Stimulated activated CD4-positive, alpha-beta T cell treated with anti-CD3 and anti-CD28 coated beads, Interleukin-1b, Interleukin-23, amount 100 ng/mL, for 24 hours (primary cell): Measurements from ENCODE around the gene ROR1.
"Not testable (repeated sequence)": the region's sequence is repeated elsewhere in the genome, so short reads cannot be mapped to it uniquely, and the experiment has no call there.

ENCODE experiments used
- DNase-seq, 4 experiments: peaks; one replicate each; pipeline ENCODE4 v3.0.0-alpha.2; 2020; ENCODE audit warnings: low read depth in 4 of 4, low spot score in 1 of 4

The ROR1 gene

GRCh38 chr1:63821091-63822005 lies 47.5 kb downstream of the ROR1 start:
- no peak for DNase-seq

DNA sequence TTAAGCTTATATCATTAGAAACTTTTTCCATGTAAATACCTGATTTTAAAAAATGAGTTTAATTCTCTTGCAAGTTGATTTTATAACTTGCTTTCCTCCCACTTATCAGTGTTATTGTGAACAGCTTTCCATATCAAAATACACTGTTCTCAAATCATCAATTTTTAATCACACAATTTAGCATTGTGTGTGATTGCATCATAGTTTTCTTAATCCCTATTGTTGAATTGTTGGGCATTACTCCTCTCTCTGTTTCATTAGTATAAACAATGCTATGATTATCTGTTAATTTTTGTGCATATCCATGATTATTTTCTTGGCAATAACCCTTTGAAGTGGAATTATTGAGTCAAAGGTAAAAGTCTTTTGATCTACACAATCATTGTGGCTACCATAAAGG lies 48.7 kb downstream of the ROR1 start:
- no peak for DNase-seq

GRCh38 chr1:63824451-63824850 lies 50.6 kb downstream of the ROR1 start:
- DNase-seq, result no peak

DNA sequence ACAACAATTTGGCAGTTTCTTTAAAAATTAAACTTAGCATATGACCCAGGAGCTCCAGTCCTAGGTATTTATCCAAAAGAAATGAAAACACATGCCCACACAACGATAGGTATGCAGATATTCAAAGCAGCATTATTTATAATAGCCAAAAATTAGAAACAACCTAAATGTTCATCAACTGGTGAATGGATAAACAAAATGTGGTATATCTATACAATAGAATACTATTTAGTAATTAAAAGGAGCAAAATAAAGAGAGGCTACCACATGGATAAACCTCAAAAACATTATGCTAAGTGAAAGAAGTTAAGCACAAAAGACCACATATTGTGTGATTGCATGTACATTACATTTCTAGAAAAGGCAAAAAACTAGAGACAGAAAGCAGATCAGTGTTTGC lies 51.3 kb downstream of the ROR1 start:
- no peak for DNase-seq

DNA sequence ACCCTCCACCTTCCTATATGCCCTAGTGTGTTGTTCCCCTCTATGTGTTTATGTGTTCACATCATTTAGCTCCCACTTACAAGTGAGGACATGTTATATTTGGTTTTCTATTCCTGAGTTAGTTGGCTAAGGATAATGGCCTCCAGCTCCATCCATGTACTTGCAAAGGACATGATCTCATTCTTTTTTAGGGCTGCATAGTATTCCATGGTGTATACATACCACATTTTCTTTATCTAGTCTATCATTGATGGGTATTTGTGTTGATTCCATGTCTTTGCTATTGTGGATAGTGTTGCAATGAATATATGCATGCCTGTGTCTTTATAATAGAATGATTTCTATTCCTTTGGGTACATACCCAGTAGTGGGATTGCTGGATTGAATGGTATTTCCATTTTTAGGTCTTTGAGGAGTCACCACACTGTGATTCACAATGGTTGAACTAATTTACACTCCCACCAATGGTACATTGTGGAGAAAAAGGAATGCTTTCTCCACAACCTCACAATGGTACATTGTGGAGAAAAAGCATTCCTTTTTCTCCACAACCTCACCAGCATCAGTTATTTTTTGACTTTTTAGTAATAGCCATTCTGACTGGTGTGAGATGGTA lies 52.5 kb downstream of the ROR1 start:
- DNase-seq, result not testable (repeated sequence)

GRCh38 chr1:63827411-63828321 lies 53.8 kb downstream of the ROR1 start:
- no peak for DNase-seq

DNA sequence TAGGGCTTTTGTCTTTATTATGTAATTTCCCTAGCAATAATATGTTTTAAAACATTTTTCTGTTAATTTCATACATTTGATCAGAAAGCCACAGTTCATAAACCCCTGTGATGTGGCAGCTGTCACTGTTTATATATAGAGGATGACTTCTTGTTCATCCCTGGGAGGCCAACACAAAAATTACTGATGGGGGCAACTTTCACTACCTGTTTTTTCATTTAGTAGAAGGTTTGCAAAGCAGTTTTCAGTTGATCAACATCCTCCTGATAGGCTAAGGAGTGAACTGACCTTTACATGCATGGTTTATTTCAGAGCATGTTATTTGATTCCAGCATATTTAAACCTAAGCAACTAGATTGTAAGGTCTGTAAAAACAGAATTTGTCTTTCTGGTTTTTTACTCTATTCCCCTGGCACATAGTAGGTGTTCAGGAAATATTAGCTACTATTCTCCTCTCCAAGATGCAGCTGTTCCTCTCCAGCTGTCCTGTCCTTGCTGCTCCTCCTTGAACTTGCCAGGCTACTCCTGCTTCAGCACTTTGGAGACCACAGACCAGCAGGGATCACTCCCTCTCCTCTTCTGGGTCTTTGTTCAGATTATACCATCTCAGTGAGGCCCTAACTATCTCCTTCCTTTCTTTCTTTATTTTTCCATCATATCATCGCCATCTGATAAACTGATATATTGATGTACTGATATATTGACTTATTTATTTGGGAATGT lies 54.7 kb downstream of the ROR1 start:
- no peak for DNase-seq

DNA sequence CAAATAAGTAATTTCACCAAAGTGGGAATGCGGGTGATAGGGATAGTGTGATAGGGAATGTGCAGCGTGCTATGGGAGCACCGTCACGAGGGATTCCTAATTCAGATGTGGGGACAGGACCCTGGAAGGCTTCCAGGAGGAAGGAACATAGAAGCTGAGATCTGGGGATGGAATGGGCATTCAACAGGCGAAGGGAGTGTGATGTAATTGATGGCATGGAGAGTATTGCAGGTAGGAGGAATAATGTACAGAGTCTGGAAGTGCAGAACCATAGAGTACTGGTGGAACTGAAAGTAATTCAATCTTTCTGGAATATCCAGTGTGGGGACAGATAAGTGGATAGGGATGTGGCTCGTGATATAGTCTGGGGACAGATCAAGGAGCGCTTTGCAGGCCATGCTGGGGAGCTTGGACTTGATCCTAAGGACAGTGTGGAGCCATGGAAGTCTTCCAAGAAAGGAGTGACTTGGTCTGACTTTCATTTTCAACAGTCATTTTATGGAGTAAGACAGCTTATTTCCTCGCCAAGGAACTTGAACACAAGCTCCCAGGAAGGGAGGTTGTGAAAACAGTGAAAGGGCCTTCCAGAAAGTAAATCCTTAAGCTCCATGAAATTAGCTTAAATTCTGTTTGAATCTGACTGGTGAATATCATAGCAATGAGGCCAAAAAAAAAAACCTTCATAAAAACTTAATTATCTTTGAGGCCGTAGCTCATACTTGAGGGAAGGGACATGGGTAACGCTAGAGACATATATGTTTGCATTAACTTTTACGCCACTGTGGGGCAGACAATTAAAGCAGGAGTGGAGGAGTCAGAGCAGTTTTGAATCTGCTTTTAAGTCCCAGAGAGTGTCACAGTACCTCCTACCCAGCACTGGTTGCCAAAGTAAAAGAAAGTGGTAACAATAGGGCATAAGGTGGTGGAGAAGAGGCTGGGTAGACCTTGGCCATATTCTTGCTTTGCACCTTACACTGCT lies 55.8 kb downstream of the ROR1 start:
- no peak for DNase-seq

DNA sequence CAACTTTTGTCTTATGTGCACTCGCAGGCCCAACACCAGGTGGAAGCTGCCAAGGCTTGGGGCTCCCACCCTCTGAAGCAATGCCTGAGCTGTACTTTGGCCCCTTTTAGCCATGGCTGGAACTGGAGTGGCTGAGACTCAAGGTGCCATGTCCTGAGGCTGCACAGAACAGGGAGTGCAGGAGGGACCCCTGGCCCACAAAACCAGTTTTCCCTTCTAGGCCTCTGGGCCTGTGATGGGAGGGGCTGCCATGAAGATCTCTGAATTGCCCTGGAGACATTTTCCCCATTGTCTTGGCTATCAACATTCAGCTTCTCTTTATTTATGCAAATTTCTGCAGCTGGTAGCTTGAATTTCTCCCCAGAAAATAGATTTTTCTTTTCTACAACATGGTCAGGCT lies 57.6 kb downstream of the ROR1 start:
- no peak for DNase-seq

DNA sequence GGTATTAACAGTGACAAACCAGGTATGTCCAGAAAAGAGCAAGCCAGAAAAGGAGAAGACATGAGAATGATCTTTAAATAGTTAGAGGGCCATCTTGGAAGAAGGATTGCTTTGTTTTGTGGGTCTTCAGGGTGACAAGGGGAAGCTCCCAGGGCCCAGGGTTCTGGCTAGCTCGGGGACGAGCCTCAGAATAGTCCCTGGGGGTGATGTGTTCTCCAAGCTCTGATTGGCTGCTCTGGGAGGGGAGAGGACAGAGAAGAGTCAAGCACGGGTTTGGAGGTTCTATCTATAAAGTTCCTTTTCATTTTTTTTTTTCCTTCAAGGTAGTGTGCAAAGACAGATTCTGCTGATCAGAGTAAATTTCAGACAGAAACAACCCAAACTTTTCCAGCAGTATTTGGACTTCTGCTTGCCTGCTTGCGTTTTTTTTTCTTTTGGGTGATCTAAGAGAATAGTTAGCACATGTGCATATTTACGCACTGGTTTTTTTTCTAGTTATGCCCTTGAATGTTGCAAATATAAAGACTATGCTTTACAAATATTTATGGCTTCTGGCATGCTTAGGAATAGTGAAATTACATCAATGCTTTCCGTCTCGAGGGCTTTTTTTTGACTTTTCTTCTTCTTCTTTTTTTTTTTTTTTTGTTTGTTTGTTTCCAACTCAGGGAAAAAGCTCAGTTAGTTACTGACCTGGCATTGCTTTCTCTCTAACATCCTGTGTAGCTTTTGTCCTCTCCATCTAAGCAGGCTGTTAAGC lies 59.7 kb downstream of the ROR1 start:
- DNase-seq, result no peak

- no peak for DNase-seq
These were observed 61.3 kb downstream of the ROR1 start for GRCh38 chr1:63835128-63835527.

DNA sequence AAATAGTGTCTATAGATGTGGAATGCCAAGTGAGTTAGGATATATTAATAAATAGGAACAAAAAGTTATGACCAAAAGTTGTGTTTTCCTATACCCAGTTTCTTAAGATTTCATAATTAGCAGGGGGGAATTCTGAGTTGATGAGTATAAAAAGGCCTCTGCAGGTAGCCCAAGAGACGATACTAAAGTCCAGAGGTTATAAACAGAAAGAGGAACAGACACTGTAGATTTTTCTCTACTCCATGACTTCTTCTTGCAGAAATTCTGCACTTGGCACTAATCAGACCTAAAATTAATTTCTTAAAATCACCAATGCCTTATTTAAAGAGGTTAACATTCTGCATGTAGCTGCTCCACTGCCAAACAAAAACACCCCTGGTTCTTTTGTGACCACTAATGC lies 62.6 kb downstream of the ROR1 start:
- DNase-seq, result no peak

GRCh38 chr1:63836830-63837229 lies 63.0 kb downstream of the ROR1 start:
- DNase-seq, result no peak

DNA sequence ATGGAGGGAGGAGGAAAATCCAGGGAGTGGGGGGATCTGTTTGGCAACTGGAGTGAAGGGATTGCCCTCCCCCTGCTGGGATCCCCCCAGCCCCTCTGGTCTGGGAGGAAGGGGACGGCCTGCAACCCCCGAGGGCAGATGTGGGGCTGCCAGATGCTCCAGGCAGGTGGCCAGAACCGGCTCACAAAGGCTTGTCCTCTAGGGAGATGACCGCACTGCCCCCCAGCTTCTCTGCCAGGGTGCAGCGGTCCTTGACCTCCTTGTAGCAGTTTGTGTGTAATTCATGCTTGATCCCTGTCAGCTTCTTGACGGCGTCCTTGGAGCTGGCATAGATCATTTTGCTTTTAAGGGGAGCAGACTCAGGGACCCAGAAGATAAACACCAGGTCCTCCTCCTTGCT lies 69.2 kb downstream of the ROR1 start:
- no peak for DNase-seq

- DNase-seq, result no peak
These were observed 70.1 kb downstream of the ROR1 start for GRCh38 chr1:63843884-63844283.

DNA sequence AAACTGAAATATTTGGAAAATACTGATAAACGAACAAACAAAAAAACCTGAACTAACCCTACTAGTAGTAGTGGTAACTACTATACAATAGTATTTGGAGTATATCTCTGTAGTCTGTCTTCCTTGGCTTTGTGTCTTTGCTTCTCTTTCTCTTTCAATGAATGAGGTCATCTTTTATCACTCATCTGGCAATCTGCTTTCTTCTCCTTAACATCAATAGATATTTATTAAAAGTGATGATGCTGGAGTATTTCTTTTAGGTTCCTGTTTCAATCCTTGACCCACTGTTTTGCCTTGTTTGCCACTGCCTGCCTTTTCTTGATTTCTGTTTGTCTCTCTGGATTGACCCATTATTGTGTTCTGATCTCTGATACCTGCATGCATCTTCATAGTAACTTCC lies 71.5 kb downstream of the ROR1 start:
- no peak for DNase-seq

DNA sequence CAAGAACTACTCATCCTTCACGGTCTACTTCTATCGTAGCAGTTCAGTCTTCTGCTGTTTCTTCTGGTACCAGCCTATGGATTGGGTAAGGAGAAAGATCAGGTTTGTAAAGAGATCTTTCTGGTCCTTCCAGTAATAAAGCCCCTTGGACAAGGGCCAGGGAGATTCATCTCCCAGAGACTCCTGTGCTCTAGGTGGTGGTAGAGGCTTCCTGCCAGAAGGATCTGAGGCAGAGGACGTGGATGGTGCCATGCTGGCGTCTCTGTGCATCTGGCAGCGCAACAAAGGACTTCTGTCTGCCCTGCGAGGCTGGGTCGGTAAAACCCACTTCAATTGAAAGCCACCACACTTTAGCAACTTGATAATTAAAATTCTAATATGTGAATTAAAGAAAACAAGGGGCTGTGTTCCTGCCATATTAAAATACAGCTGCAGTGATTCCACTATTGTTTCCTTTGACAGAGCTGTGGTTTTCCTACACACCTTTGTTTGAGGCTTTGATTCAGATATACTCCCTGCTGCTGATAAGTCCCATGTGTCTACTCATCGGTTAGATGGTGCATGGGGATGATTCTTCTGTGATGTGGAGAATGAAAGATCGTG lies 73.6 kb downstream of the ROR1 start:
- no peak for DNase-seq

GRCh38 chr1:63848733-63849132 lies 74.9 kb downstream of the ROR1 start:
- DNase-seq, result no peak

DNA sequence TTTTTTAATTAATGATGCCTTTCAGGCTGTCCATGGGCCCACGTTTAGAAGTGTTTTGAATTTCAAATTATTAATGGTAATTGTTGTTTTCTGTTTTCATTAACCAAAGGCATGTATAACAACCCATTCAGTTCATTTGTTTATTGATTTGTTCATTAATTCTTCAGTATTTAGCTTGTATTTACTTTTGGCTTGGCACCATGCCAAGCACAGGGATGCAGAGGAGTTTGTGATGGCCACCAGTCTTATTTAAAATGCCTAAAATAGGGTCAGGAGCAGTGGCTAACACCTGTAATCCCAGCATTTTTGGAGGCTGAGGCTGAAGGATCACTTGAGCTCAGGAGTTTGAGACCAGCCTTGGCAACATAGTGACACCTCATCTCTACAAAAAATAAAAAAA lies 75.3 kb downstream of the ROR1 start:
- DNase-seq, result no peak
